SK-N-SH treated with all-trans-retinoic acid at 6 μM for 48 hours (cell line): ENCODE results near the gene PPP6R2.

Experiments used
- ATAC-seq: fragments of 200-7000 bp; cut with Tn5 transposase; 3 replicates; pipeline ENCODE4 v1.9.1; 2020; ENCODE audit warnings: mild to moderate bottlenecking, moderate library complexity
- ARNTL ChIP-seq: fragments of 450-650 bp; formaldehyde crosslinking; IDR thresholded peaks from 2 replicates; pipeline ENCODE4 v1.5.0; 2020; ENCODE audit warnings: low read depth, mild to moderate bottlenecking, moderate library complexity, borderline replicate concordance
- BACH2 ChIP-seq: fragments of 250-450 bp; sonication (Bioruptor Pico); IDR thresholded peaks from 2 replicates; pipeline ENCODE4 v1.9.0; 2021; ENCODE audit warnings: mild to moderate bottlenecking, borderline replicate concordance
- CREB5 ChIP-seq: fragments of 250-450 bp; sonication (Bioruptor Pico); IDR thresholded peaks from 2 replicates; pipeline ENCODE4 v1.5.1; 2020; ENCODE audit warnings: low read depth, mild to moderate bottlenecking, moderate library complexity
- CSRNP3 ChIP-seq: fragments of 250-450 bp; sonication (Bioruptor Pico); IDR thresholded peaks from 2 replicates; pipeline ENCODE4 v1.5.1; 2021; ENCODE audit warnings: mild to moderate bottlenecking, moderate library complexity
- ESRRG ChIP-seq: fragments of 250-450 bp; sonication (Bioruptor Pico); IDR thresholded peaks from 2 replicates; pipeline ENCODE4 v1.6.1; 2021; ENCODE audit warnings: mild to moderate bottlenecking
- ISL1 ChIP-seq: fragments of 250-450 bp; sonication (Bioruptor Pico); IDR thresholded peaks from 2 replicates; pipeline ENCODE4 v2.1.2; 2022; ENCODE audit warnings: mild to moderate bottlenecking, moderate library complexity
- OSR1 ChIP-seq: fragments of 250-450 bp; sonication (Bioruptor Pico); IDR thresholded peaks from 2 replicates; pipeline ENCODE4 v1.8.0; 2022; ENCODE audit warnings: moderate library complexity, mild to moderate bottlenecking, inconsistent platforms
- PATZ1 ChIP-seq: fragments of 250-450 bp; sonication (Bioruptor Pico); IDR thresholded peaks from 2 replicates; pipeline ENCODE4 v1.8.0; 2020; ENCODE audit warnings: mild to moderate bottlenecking, moderate library complexity, borderline replicate concordance
- RARB ChIP-seq: fragments of 250-450 bp; sonication (Bioruptor Pico); IDR thresholded peaks from 2 replicates; pipeline ENCODE4 v1.8.0; 2021; ENCODE audit warnings: mild to moderate bottlenecking, moderate library complexity
- TOX ChIP-seq: fragments of 250-450 bp; sonication (Bioruptor Pico); IDR thresholded peaks from 2 replicates; pipeline ENCODE4 v1.8.0; 2021; ENCODE audit warnings: mild to moderate bottlenecking, moderate library complexity, borderline replicate concordance
- TSHZ2 ChIP-seq: fragments of 250-450 bp; sonication (Bioruptor Pico); IDR thresholded peaks from 2 replicates; pipeline ENCODE4 v1.5.0; 2020; ENCODE audit warnings: mild to moderate bottlenecking, moderate library complexity
- ZC3H10 ChIP-seq: fragments of 250-450 bp; sonication (Bioruptor Pico); IDR thresholded peaks from 2 replicates; pipeline ENCODE4 v1.5.1; 2021; ENCODE audit warnings: mild to moderate bottlenecking, moderate library complexity
- ZFP3 ChIP-seq: fragments of 250-450 bp; sonication (Bioruptor Pico); IDR thresholded peaks from 2 replicates; pipeline ENCODE4 v1.5.0; 2020; ENCODE audit warnings: mild to moderate bottlenecking, moderate library complexity
- ZFP30 ChIP-seq: fragments of 450-650 bp; formaldehyde crosslinking; IDR thresholded peaks from 2 replicates; pipeline ENCODE4 v1.5.0; 2022; ENCODE audit warnings: mild to moderate bottlenecking, moderate library complexity
- ZNF70 ChIP-seq: fragments of 450-650 bp; formaldehyde crosslinking; IDR thresholded peaks from 2 replicates; pipeline ENCODE4 v1.5.0; 2020; ENCODE audit warnings: mild to moderate bottlenecking, moderate library complexity
- ZNF8 ChIP-seq: fragments of 450-650 bp; formaldehyde crosslinking; IDR thresholded peaks from 2 replicates; pipeline ENCODE4 v1.5.0; 2020; ENCODE audit warnings: mild to moderate bottlenecking, moderate library complexity

PPP6R2 gene

GRCh38 chr22:50470491-50470890, 127.4 kb downstream of the PPP6R2 start:
- ATAC-seq, result no peak
- TF ChIP-seq ISL1 (CRISPR knock-in tag) (no peak), CSRNP3 (no peak), TSHZ2 (CRISPR knock-in tag) (no peak), ESRRG (CRISPR knock-in tag) (no peak), OSR1 (no peak), CREB5 (no peak), TOX (no peak), ZNF70 (CRISPR knock-in tag) (no peak), ZC3H10 (CRISPR knock-in tag) (no peak)

- TF ChIP-seq ARNTL (CRISPR knock-in tag), result no peak
- TF ChIP-seq, all 23 proteins: peak for 0
- no peak for ATAC-seq
Measured at GRCh38 chr22:50471197-50471847, 128.2 kb downstream of the PPP6R2 start.

GRCh38 chr22:50471962-50472361, 128.8 kb downstream of the PPP6R2 start:
- TF ChIP-seq ESRRG (CRISPR knock-in tag) (no peak), ZFP30 (CRISPR knock-in tag) (no peak), ARNTL (CRISPR knock-in tag) (no peak), ZFP3 (CRISPR knock-in tag) (no peak), ISL1 (CRISPR knock-in tag) (no peak), CSRNP3 (no peak), ZNF70 (CRISPR knock-in tag) (no peak), TOX (no peak), ZNF8 (CRISPR knock-in tag) (no peak), OSR1 (no peak), CREB5 (no peak)
- no peak for ATAC-seq

GRCh38 chr22:50473088-50473487, 130.0 kb downstream of the PPP6R2 start:
- no peak for ATAC-seq

More at GRCh38 chr22:50473088-50473487, 130.0 kb downstream of the PPP6R2 start:
- no peak for TF ChIP-seq TSHZ2 (CRISPR knock-in tag)
- TF ChIP-seq PATZ1 (CRISPR knock-in tag), result no peak
- TF ChIP-seq ZNF8 (CRISPR knock-in tag), result no peak
- no peak for TF ChIP-seq RARB (CRISPR knock-in tag)
- TF ChIP-seq BACH2, result no peak
